Measurements from ENCODE around the gene SLC26A1.

DNA sequence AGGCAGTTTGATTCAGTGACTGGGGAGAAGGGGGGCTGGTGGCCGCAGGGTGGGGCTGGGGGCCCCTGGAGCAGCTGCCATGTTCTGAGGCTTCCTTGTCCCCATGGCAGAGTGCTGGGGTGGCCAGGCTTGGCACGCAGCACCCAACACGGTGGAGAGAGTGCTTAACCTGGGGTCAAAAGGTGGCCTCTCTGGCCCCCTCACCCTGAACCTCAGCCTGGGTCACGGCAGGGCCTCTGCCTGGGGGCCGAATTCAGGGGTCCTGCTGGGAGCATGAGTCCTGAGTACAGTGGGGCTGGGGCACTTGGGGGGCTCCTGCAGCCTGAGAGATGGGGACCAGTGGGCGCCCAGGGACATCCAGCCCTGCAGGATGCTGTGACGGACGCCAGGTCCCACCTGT lies 38.1 kb upstream of the SLC26A1 start:
- TF ChIP-seq, protein P1, sequence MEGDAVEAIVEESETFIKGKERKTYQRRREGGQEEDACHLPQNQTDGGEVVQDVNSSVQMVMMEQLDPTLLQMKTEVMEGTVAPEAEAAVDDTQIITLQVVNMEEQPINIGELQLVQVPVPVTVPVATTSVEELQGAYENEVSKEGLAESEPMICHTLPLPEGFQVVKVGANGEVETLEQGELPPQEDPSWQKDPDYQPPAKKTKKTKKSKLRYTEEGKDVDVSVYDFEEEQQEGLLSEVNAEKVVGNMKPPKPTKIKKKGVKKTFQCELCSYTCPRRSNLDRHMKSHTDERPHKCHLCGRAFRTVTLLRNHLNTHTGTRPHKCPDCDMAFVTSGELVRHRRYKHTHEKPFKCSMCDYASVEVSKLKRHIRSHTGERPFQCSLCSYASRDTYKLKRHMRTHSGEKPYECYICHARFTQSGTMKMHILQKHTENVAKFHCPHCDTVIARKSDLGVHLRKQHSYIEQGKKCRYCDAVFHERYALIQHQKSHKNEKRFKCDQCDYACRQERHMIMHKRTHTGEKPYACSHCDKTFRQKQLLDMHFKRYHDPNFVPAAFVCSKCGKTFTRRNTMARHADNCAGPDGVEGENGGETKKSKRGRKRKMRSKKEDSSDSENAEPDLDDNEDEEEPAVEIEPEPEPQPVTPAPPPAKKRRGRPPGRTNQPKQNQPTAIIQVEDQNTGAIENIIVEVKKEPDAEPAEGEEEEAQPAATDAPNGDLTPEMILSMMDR (conservative IDR thresholded peaks at IDR 0.05; ENCODE audit: low read length), result no peak
- TF ChIP-seq EZH2phosphoT487 (IDR thresholded peaks at IDR 0.05; ENCODE audit: borderline replicate concordance, low read depth, low read length), result no peak

All from OCI-LY7 (cell line).